Gastrocnemius medialis (tissue), 4 donors: ENCODE measurements around the gene THSD4. TPM values are rescaled to one million over a fixed set of nuclear protein-coding genes. Genes with fewer than 3 reads are reported as not detected.
A peak's percentile ranks its signal among the peaks of the same experiment; 100 is the strongest.

ENCODE experiments used
- ATAC-seq, 2 donors: fragments of 150-250 bp; one replicate each; pipeline ENCODE4 v1.9.1; 2016
- DNase-seq, 2 donors: peaks; one replicate each; pipeline ENCODE4 v3.0.0-alpha.2; 2019
- H3K27ac ChIP-seq, 4 donors: fragments of 200-600 bp; sonication (generic); 1 replicate in 1 of 4; 2 replicates in 3 of 4; pipeline ENCODE4 v1.5.1; 2016 to 2018; ENCODE audit warnings: mild to moderate bottlenecking in 2 of 4, moderate library complexity in 1 of 4
- H3K27me3 ChIP-seq, 3 donors: fragments of 200-600 bp; sonication (generic) in 2 of 3; 1 replicate in 1 of 3; 2 replicates in 2 of 3; pipeline versions ENCODE4 v1.5.1 to v1.6.0; 2016 to 2019; ENCODE audit warnings: mild to moderate bottlenecking in 1 of 3, moderate library complexity in 1 of 3
- H3K36me3 ChIP-seq, 2 donors: fragments of 200-600 bp; sonication (generic) in 1 of 2; one replicate each; pipeline ENCODE4 v1.5.1; 2017 to 2018
- H3K4me1 ChIP-seq, 2 donors: fragments of 200-600 bp; sonication (generic) in 1 of 2; one replicate each; pipeline ENCODE4 v1.5.1; 2016 to 2017; ENCODE audit warnings: mild to moderate bottlenecking in 2 of 2
- H3K4me3 ChIP-seq, 4 donors: fragments of 200-600 bp; sonication (generic) in 3 of 4; 1 replicate in 1 of 4; 2 replicates in 3 of 4; pipeline ENCODE4 v1.5.1; 2016 to 2019; ENCODE audit warnings: mild to moderate bottlenecking in 2 of 4
- H3K9me3 ChIP-seq, 3 donors: fragments of 200-600 bp; sonication (generic) in 2 of 3; 1 replicate in 1 of 3; 2 replicates in 2 of 3; pipeline ENCODE4 v1.5.1; 2016 to 2019
- POLR2A ChIP-seq, 2 donors: fragments of 450-650 bp; IDR thresholded peaks; one replicate each; pipeline ENCODE4 v1.6.1; 2017; ENCODE audit warnings: antibody characterized with exemption in 2 of 2, mild to moderate bottlenecking in 2 of 2, moderate library complexity in 2 of 2
- in situ Hi-C, 4 donors: fragments of 200-750 bp; cut with MboI; loops; one replicate each; pipeline versions ENCODE4 v1.15.0 to v1.8.0; 2017; ENCODE audit warnings: low sequenced_read_pairs in 4 of 4
- intact Hi-C: fragments of 100-400 bp; cut with DNase I; formaldehyde crosslinking; loops from one replicate; pipeline ENCODE4 v1.15.1; 2023; ENCODE audit warnings: low total_unique reads
- total RNA-seq, 4 donors: library from RNA; depleted of rRNA; stranded (reverse); fragments of >200 nt; gene quantifications; one replicate each; pipeline versions ENCODE4 v1.1.0 to v1.2.3, GENCODE V29; 2016
- TF ChIP-seq, protein P1 (sequence below), 5 experiments: fragments of 450-650 bp in 3 of 5; fragments of 200-600 bp in 2 of 5; sonication (generic) in 2 of 5; IDR thresholded peaks in 4 of 5; conservative IDR thresholded peaks in 1 of 5; 1 replicate in 4 of 5; 2 replicates in 1 of 5; pipeline ENCODE4 v1.5.1; 2016 to 2019; ENCODE audit warnings: antibody characterized with exemption in 5 of 5, mild to moderate bottlenecking in 3 of 5, moderate library complexity in 3 of 5

THSD4 gene
- total RNA-seq, 4 donors from 2014 or later: 0.35 to 3.1 (median 0.60) TPM

DNA sequence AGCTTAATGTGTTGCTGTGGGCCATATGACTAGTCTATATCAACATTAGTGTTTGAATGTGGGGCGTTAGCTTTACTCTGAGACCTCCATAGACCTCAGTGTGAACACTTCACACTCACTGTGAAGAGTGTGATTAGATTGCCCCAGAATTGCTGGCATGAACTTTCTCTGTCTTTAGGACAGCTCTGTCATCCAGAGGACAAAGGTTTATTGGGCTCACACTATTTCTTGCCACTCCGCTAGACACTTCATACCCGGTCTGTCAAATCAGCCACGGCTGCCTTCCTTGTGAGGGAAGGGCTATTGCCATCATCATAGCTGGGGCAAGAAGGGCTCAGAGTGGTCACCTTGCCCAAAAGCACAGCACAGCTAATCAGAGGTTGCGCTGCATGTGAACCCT is 378.3 kb downstream of the THSD4 start:
- Histone ChIP-seq H3K9me3 (no peaks in the 10 kb centered on the region), H3K27me3 (no peaks in the 10 kb centered on the region), H3K36me3 (no peaks in the 10 kb centered on the region), H3K4me3 (no peak overlapping the region), H3K4me1 (peaks cover 18 to 22% of the 10 kb centered on the region in 2 donors), H3K27ac (no peak overlapping the region)
- no peak for ATAC-seq
- no peak for DNase-seq
- in situ Hi-C loops: no loop called here
- TF ChIP-seq POLR2A (IDR thresholded peaks at IDR 0.05): no peak
- TF ChIP-seq, protein P1, sequence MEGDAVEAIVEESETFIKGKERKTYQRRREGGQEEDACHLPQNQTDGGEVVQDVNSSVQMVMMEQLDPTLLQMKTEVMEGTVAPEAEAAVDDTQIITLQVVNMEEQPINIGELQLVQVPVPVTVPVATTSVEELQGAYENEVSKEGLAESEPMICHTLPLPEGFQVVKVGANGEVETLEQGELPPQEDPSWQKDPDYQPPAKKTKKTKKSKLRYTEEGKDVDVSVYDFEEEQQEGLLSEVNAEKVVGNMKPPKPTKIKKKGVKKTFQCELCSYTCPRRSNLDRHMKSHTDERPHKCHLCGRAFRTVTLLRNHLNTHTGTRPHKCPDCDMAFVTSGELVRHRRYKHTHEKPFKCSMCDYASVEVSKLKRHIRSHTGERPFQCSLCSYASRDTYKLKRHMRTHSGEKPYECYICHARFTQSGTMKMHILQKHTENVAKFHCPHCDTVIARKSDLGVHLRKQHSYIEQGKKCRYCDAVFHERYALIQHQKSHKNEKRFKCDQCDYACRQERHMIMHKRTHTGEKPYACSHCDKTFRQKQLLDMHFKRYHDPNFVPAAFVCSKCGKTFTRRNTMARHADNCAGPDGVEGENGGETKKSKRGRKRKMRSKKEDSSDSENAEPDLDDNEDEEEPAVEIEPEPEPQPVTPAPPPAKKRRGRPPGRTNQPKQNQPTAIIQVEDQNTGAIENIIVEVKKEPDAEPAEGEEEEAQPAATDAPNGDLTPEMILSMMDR (IDR thresholded peaks at IDR 0.05 in 4 of 5, conservative IDR thresholded peaks at IDR 0.05 in 1 of 5): no peak
- intact Hi-C loops: no loop called here

DNA sequence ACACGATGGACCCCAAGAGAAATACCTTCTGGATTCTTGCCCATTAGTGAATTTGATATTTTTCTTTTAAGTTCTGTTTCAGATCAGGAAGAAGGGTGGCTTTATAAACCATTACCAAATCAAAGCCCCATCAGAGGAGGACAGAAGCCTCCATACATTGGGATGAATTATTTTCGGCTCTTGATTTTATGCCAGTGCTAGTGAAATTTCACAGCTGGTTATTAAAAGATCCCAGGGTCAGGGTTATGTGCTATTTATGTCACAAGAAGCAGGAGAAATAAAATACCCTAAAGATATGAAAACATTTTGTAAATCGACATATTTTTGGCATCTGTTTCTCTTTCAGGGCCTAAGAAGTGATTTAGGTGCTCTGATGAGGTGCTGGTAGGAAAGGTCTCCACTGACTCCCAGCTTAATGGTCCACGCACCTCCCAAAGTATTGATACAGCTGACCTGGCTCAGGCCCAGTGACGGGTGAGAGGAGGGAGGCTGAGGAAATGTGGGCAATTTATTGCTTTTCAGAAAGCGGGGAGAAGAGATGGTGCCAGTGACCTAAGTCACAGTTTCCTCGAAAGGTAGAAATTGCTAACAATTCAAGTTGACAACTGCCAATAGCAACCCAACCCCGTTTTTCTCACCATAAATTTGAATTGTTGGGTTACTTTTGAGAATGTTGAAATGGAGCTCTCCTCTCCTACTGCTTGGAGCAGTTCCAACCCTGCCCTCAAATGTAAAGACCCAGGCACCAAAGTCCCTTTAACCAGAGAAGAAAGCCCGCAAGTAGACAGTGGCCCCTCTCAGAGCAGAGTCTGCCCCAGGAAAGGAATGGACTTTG is 379.5 kb downstream of the THSD4 start:
- in situ Hi-C loops (no loop called here), intact Hi-C loops (no loop called here)
- Histone ChIP-seq H3K27me3 (no peaks in the 10 kb centered on the region), H3K4me1 (peaks cover 18 to 22% of the 10 kb centered on the region in 2 donors), H3K4me3 (no peak overlapping the region), H3K36me3 (no peaks in the 10 kb centered on the region), H3K27ac (peak overlapping the region in 1 of 4 donors; percentile 76), H3K9me3 (no peaks in the 10 kb centered on the region)
- TF ChIP-seq, protein P1 (IDR thresholded peaks at IDR 0.05 in 4 of 5, conservative IDR thresholded peaks at IDR 0.05 in 1 of 5): no peak
- TF ChIP-seq POLR2A (IDR thresholded peaks at IDR 0.05): no peak
- DNase-seq (no peak), ATAC-seq (no peak)

DNA sequence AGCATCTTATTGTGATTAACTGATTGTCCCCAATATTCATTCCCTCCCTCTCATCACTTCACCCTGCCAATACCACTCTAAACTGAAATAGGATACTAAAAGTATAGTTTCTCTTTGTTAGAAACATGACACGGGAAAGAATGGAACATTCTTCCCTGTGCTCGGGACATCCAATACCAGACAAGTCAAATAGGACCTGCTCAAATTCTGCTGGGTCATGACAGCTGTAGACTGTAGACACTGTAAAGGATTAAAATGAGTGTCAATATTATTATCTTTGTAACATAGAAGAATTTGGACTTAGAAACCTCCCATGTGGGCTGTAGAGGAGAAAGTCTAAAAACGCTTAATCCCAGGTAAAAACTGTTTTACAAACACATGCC is 380.1 kb downstream of the THSD4 start:
- intact Hi-C loops: no loop called here
- Histone ChIP-seq H3K27ac (peak overlapping the region in 1 of 4 donors; percentile 76), H3K27me3 (no peaks in the 10 kb centered on the region), H3K9me3 (peaks cover 0 to under 1% (median 0%) of the 10 kb centered on the region in 3 donors), H3K36me3 (no peaks in the 10 kb centered on the region), H3K4me3 (no peak overlapping the region), H3K4me1 (peaks cover 18 to 22% of the 10 kb centered on the region in 2 donors)
- ATAC-seq: peak in 1 of 2 donors; percentile 51
- DNase-seq: no peak
- TF ChIP-seq, protein P1 (IDR thresholded peaks at IDR 0.05 in 4 of 5, conservative IDR thresholded peaks at IDR 0.05 in 1 of 5): no peak
- no peak for TF ChIP-seq POLR2A (IDR thresholded peaks at IDR 0.05)
- in situ Hi-C loops: no loop called here

DNA sequence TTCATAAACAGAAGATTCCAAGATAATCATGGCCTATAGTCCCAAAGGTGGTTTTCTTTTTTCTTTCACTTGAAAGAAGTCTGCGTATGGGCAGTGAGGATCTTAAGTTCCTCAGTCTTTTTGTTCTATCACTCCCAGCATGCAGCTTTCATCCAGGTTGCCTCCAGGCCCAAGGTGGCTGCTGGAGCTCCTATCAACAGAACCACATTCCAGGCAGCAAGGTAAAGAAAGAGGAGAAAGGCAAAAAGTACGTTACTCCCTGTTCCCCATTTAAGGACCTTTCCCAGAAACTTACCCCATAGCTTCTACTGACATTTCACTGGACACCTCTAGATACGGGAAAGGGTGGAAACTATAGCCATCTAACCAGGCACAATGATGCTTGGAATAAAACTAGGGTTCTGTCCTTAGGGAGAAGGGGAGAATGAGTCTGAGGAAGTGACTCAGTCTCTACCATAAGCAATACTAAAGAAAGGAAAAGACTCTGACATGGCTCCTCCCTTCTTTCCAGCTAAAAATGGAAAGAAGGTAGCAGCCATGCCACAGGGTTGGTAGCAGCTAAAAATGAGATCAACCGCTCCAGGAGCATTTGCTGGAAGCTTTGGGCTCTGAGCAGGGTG is 381.2 kb downstream of the THSD4 start:
- TF ChIP-seq, protein P1 (IDR thresholded peaks at IDR 0.05 in 4 of 5, conservative IDR thresholded peaks at IDR 0.05 in 1 of 5): no peak
- no peak for TF ChIP-seq POLR2A (IDR thresholded peaks at IDR 0.05)
- no peak for ATAC-seq
- Histone ChIP-seq H3K27me3 (no peaks in the 10 kb centered on the region), H3K4me3 (no peak overlapping the region), H3K27ac (peak overlapping the region in 1 of 4 donors; percentile 76), H3K36me3 (no peaks in the 10 kb centered on the region), H3K9me3 (peaks cover 0 to 5% (median 0%) of the 10 kb centered on the region in 3 donors), H3K4me1 (peaks cover 20 to 22% of the 10 kb centered on the region in 2 donors)
- DNase-seq: no peak
- intact Hi-C loops: no loop called here
- in situ Hi-C loops: no loop called here
